Epidermal melanocyte (primary cell): ENCODE measurements around the gene AFG3L2.

Source experiments
- DNase-seq: peaks from one replicate; pipeline ENCODE4 v3.0.0; 2011; ENCODE audit warnings: low spot score; ENCODE audit not compliant: insufficient read length

The AFG3L2 gene

GRCh38 chr18:12326711-12327460 is 50.1 kb downstream of the AFG3L2 start:
- no peak for DNase-seq

- no peak for DNase-seq
Measured at GRCh38 chr18:12325726-12326245, 51.2 kb downstream of the AFG3L2 start.

GRCh38 chr18:12324991-12325725 is 51.9 kb downstream of the AFG3L2 start:
- DNase-seq = no peak

GRCh38 chr18:12321333-12321732 is 55.7 kb downstream of the AFG3L2 start:
- DNase-seq = no peak

- DNase-seq = no peak
Measured at GRCh38 chr18:12318857-12319256, 58.2 kb downstream of the AFG3L2 start.

GRCh38 chr18:12318334-12318697 is 58.7 kb downstream of the AFG3L2 start:
- DNase-seq = no peak

GRCh38 chr18:12317664-12318333 is 59.2 kb downstream of the AFG3L2 start:
- no peak for DNase-seq

GRCh38 chr18:12315911-12316310 is 61.1 kb downstream of the AFG3L2 start:
- DNase-seq = no peak

- no peak for DNase-seq
Measured at GRCh38 chr18:12315490-12315889, 61.5 kb downstream of the AFG3L2 start.

- DNase-seq = no peak
Measured at GRCh38 chr18:12314591-12315305, 62.3 kb downstream of the AFG3L2 start.

GRCh38 chr18:12313530-12314245 is 63.3 kb downstream of the AFG3L2 start:
- DNase-seq = no peak

- DNase-seq = no peak
Measured at GRCh38 chr18:12312976-12313375, 64.1 kb downstream of the AFG3L2 start.

GRCh38 chr18:12310762-12311161 is 66.3 kb downstream of the AFG3L2 start:
- DNase-seq = no peak

GRCh38 chr18:12309683-12310198 is 67.3 kb downstream of the AFG3L2 start:
- DNase-seq = no peak

- DNase-seq = peak; percentile 75
Measured at GRCh38 chr18:12308386-12309100, 68.5 kb downstream of the AFG3L2 start.

- DNase-seq = peak; percentile 77
Measured at GRCh38 chr18:12307701-12308385, 69.2 kb downstream of the AFG3L2 start, which contains the start of gene TUBB6. TSS of gene TUBB6 (plus strand) at chr18:12308241. CDS start at chr18:12308293, 52 bp downstream.

- DNase-seq = no peak
Measured at GRCh38 chr18:12306752-12307700, 70.0 kb downstream of the AFG3L2 start.
